CD14-positive monocyte (primary cell): Measurements from ENCODE around the gene BMPR1B. TPM values are rescaled to one million over a fixed set of nuclear protein-coding genes. Genes with fewer than 3 reads are reported as not detected.

Experiments
- DNase-seq, 3 donors: peaks; one replicate each; pipeline ENCODE4 v3.0.0-alpha.2; 2011 to 2022
- H2AFZ ChIP-seq: 2 replicates; pipeline ENCODE4 v1.6.0; 2012; ENCODE audit warnings: mild to moderate bottlenecking, low read depth, low read length, inconsistent platforms; ENCODE audit not compliant: insufficient read depth, poor library complexity, severe bottlenecking
- H3K27ac ChIP-seq, 2 donors: 1 replicate in 1 of 2; 2 replicates in 1 of 2; pipeline ENCODE4 v1.5.1; 2012 to 2013; ENCODE audit warnings: low read length in 2 of 2, control low read depth in 1 of 2, inconsistent platforms in 1 of 2, low read depth in 1 of 2, mild to moderate bottlenecking in 1 of 2
- H3K27me3 ChIP-seq, 2 donors: one replicate each; pipeline versions ENCODE4 v1.6.0 to v1.6.1; 2011 to 2013; ENCODE audit warnings: low read length in 2 of 2; ENCODE audit not compliant: control insufficient read depth in 2 of 2, insufficient read depth in 2 of 2
- H3K36me3 ChIP-seq, 2 donors: replicated peaks in 1 of 2; 1 replicate in 1 of 2; 2 replicates in 1 of 2; pipeline versions ENCODE4 v1.5.1 to v1.6.1; 2012 to 2013; ENCODE audit warnings: low read length in 2 of 2, control low read depth in 1 of 2, inconsistent platforms in 1 of 2, mild to moderate bottlenecking in 1 of 2; ENCODE audit not compliant: insufficient read depth in 2 of 2, control insufficient read depth in 1 of 2
- H3K4me1 ChIP-seq, 2 donors: 1 replicate in 1 of 2; 2 replicates in 1 of 2; pipeline versions ENCODE4 v1.5.1 to v1.6.1; 2012 to 2013; ENCODE audit warnings: low read length in 2 of 2, control low read depth in 1 of 2, inconsistent platforms in 1 of 2, mild to moderate bottlenecking in 1 of 2, moderate library complexity in 1 of 2; ENCODE audit not compliant: insufficient read depth in 2 of 2, control insufficient read depth in 1 of 2
- H3K4me2 ChIP-seq: replicated peaks from 2 replicates; pipeline ENCODE3; 2012; ENCODE audit warnings: low read length, moderate library complexity, mild to moderate bottlenecking; ENCODE audit not compliant: poor library complexity, severe bottlenecking; ENCODE audit errors: extremely low read depth
- H3K4me3 ChIP-seq, 3 experiments: fragments of 200-600 bp in 1 of 3; sonication (generic) in 1 of 3; replicated peaks in 1 of 3; 1 replicate in 2 of 3; 2 replicates in 1 of 3; pipeline ENCODE4 v1.5.1; 2011 to 2013; ENCODE audit warnings: low read length in 3 of 3, mild to moderate bottlenecking in 3 of 3, control low read depth in 2 of 3, low read depth in 2 of 3, inconsistent platforms in 1 of 3, moderate library complexity in 1 of 3
- H3K79me2 ChIP-seq: 2 replicates; pipeline ENCODE4 v1.6.0; 2012; ENCODE audit warnings: mild to moderate bottlenecking, control low read depth, inconsistent platforms, low read length, moderate library complexity; ENCODE audit not compliant: insufficient read depth
- H3K9ac ChIP-seq: 2 replicates; pipeline ENCODE4 v1.6.0; 2017; ENCODE audit warnings: low read length, mild to moderate bottlenecking; ENCODE audit not compliant: insufficient read depth, poor library complexity, severe bottlenecking
- H3K9me3 ChIP-seq, 2 donors: replicated peaks in 1 of 2; 1 replicate in 1 of 2; 2 replicates in 1 of 2; pipeline versions ENCODE4 v1.5.1 to v1.6.1; 2012 to 2013; ENCODE audit warnings: low read length in 2 of 2, control low read depth in 1 of 2; ENCODE audit not compliant: control insufficient read depth in 1 of 2, insufficient read depth in 1 of 2
- H4K20me1 ChIP-seq: 2 replicates; pipeline ENCODE4 v1.6.0; 2012; ENCODE audit warnings: mild to moderate bottlenecking, low read length, control low read depth, moderate library complexity; ENCODE audit not compliant: insufficient read depth
- H3K27ac Mint-ChIP-seq, 7 donors: one replicate each; pipeline ENCODE4 v1.8.0; 2020; ENCODE audit warnings: mild to moderate bottlenecking in 7 of 7, mixed read lengths in 7 of 7, moderate library complexity in 6 of 7, inconsistent platforms in 2 of 7
- H3K27me3 Mint-ChIP-seq, 3 donors: one replicate each; pipeline ENCODE4 v1.8.0; 2021 to 2022; ENCODE audit warnings: low read depth in 3 of 3, mild to moderate bottlenecking in 3 of 3, mixed read lengths in 3 of 3, moderate library complexity in 3 of 3, inconsistent platforms in 1 of 3
- H3K36me3 Mint-ChIP-seq, 2 donors: one replicate each; pipeline ENCODE4 v1.8.0; 2020; ENCODE audit warnings: mixed read lengths in 2 of 2, inconsistent platforms in 1 of 2, mild to moderate bottlenecking in 1 of 2
- H3K4me1 Mint-ChIP-seq: one replicate; pipeline ENCODE4 v1.8.0; 2020; ENCODE audit warnings: mild to moderate bottlenecking, mixed read lengths
- H3K4me3 Mint-ChIP-seq, 2 donors: one replicate each; pipeline ENCODE4 v1.8.0; 2020; ENCODE audit warnings: mild to moderate bottlenecking in 2 of 2, mixed read lengths in 2 of 2, moderate library complexity in 1 of 2
- H3K9me3 Mint-ChIP-seq, 7 donors: one replicate each; pipeline ENCODE4 v1.8.0; 2020 to 2022; ENCODE audit warnings: mixed read lengths in 7 of 7, mild to moderate bottlenecking in 6 of 7, moderate library complexity in 6 of 7, inconsistent platforms in 2 of 7
- CTCF ChIP-seq: fragments of 200-600 bp; IDR thresholded peaks from one replicate; pipeline ENCODE4 v1.8.0; 2022; ENCODE audit warnings: antibody characterized with exemption, mild to moderate bottlenecking
- WGBS: methylation state at CpG from one replicate; pipeline ENCODE4 v1.1.5; 2013; ENCODE audit warnings: missing lambda C conversion rate; ENCODE audit not compliant: insufficient coverage; 5-methylcytosine and 5-hydroxymethylcytosine counted together
- intact Hi-C, 2 donors: fragments of 100-400 bp; cut with micrococcal nuclease; formaldehyde crosslinking; loops; one replicate each; pipeline versions ENCODE4 v1.15.0 to v1.15.1; 2023
- polyA plus RNA-seq, 3 donors: library from polyadenylated mRNA; depleted of rRNA in 1 of 3; unstranded in 2 of 3; stranded (reverse) in 1 of 3; fragments of 300-500 nt in 2 of 3; fragments of >200 nt in 1 of 3; fragmentation: Illumina TruSeq in 2 of 3; gene quantifications; 1 replicate in 2 of 3; 2 replicates in 1 of 3; pipeline ENCODE4 v1.2.3, GENCODE V29; 2012 to 2021

BMPR1B gene
- polyA plus RNA-seq, 3 donors: not detected

GRCh38 chr4:94726524-94727123 is 31.1 kb upstream of the BMPR1B start:
- no peak overlapping the region for H2AFZ ChIP-seq
- peak overlapping the region in 1 of 7 donors; percentile 19 for H3K27ac Mint-ChIP-seq
- TF ChIP-seq CTCF: peak; percentile 11
- no peak overlapping the region for H3K4me3 Mint-ChIP-seq
- H3K4me1 ChIP-seq: no peaks in the 10 kb centered on the region
- no peaks in the 10 kb centered on the region for H3K9me3 Mint-ChIP-seq
- DNase-seq: no peak
- H3K4me2 ChIP-seq: no peak overlapping the region
- no CpG with 5 or more reads among the region's 1 CpG for WGBS
- no peaks in the 10 kb centered on the region for H3K9me3 ChIP-seq
- H3K36me3 Mint-ChIP-seq: no peaks in the 10 kb centered on the region
- H3K27ac ChIP-seq: no peak overlapping the region
- intact Hi-C loops: no loop called here
- no peaks in the 10 kb centered on the region for H3K4me1 Mint-ChIP-seq
- no peaks in the 10 kb centered on the region for H4K20me1 ChIP-seq
- no peak overlapping the region for H3K4me3 ChIP-seq
- H3K27me3 Mint-ChIP-seq: peaks cover 0 to 3% (median 0%) of the 10 kb centered on the region in 3 donors
- H3K27me3 ChIP-seq: no peaks in the 10 kb centered on the region
- H3K36me3 ChIP-seq: no peaks in the 10 kb centered on the region
- no peaks in the 10 kb centered on the region for H3K79me2 ChIP-seq
- H3K9ac ChIP-seq: no peak overlapping the region

- DNase-seq: no peak
- Histone ChIP-seq H3K36me3 (no peaks in the 10 kb centered on the region), H4K20me1 (no peaks in the 10 kb centered on the region), H3K4me1 (no peaks in the 10 kb centered on the region), H3K4me2 (no peak overlapping the region), H3K27ac (no peak overlapping the region), H3K27me3 (no peaks in the 10 kb centered on the region), H3K9ac (no peak overlapping the region), H3K9me3 (no peaks in the 10 kb centered on the region), H3K4me3 (no peak overlapping the region), H3K79me2 (no peaks in the 10 kb centered on the region), H2AFZ (no peak overlapping the region)
- intact Hi-C loops: no loop called here
- no peaks in the 10 kb centered on the region for H3K4me1 Mint-ChIP-seq
- 98% methylated on average over 4 of the region's 7 CpGs for WGBS
- no peak overlapping the region for H3K4me3 Mint-ChIP-seq
- no peak overlapping the region for H3K27ac Mint-ChIP-seq
- H3K27me3 Mint-ChIP-seq: peaks cover 0 to 3% (median 0%) of the 10 kb centered on the region in 3 donors
- TF ChIP-seq CTCF: no peak
- H3K36me3 Mint-ChIP-seq: no peaks in the 10 kb centered on the region
- no peaks in the 10 kb centered on the region for H3K9me3 Mint-ChIP-seq
These were observed 29.5 kb upstream of the BMPR1B start for GRCh38 chr4:94728056-94728766.
